ENCODE data around the gene CRB2. TPM values are rescaled to one million over a fixed set of nuclear protein-coding genes. Genes with fewer than 3 reads are reported as not detected.

The CRB2 gene
- total RNA-seq, 2 donors from 2014 or later = 1.6 to 3.5 TPM

DNA sequence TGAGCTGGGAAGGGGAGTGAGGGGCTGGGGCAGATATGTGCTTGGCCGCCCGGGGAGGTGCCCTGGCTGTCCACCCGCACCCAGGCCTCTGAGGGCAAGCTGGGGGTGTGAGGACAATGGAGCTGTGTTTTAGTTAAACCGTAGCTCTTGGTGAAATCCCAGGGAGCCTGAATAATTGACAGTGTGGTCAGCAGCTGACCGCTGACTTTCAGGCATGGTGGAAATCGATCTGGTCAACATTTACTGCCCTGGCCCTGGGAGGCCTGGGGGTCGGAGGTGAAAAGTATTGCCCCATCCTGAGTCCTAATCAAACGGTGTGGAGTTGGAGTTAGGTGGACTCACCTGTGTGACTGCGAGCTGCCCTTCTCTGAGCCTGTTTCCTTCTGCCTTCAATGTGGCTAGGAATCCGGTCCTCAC lies 31.2 kb upstream of the CRB2 start:
- Histone ChIP-seq H3K4me3 (no peak overlapping the region), H3K27me3 (no peaks in the 10 kb centered on the region), H3K27ac (no peak overlapping the region), H3K4me1 (peaks cover 0 to 20% of the 10 kb centered on the region in 2 donors), H3K9me3 (no peaks in the 10 kb centered on the region), H3K36me3 (no peaks in the 10 kb centered on the region)
- DNase-seq (ENCODE audit: low spot score) = no peak
- TF ChIP-seq, protein P1, sequence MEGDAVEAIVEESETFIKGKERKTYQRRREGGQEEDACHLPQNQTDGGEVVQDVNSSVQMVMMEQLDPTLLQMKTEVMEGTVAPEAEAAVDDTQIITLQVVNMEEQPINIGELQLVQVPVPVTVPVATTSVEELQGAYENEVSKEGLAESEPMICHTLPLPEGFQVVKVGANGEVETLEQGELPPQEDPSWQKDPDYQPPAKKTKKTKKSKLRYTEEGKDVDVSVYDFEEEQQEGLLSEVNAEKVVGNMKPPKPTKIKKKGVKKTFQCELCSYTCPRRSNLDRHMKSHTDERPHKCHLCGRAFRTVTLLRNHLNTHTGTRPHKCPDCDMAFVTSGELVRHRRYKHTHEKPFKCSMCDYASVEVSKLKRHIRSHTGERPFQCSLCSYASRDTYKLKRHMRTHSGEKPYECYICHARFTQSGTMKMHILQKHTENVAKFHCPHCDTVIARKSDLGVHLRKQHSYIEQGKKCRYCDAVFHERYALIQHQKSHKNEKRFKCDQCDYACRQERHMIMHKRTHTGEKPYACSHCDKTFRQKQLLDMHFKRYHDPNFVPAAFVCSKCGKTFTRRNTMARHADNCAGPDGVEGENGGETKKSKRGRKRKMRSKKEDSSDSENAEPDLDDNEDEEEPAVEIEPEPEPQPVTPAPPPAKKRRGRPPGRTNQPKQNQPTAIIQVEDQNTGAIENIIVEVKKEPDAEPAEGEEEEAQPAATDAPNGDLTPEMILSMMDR (IDR thresholded peaks at IDR 0.05) = no peak

DNA sequence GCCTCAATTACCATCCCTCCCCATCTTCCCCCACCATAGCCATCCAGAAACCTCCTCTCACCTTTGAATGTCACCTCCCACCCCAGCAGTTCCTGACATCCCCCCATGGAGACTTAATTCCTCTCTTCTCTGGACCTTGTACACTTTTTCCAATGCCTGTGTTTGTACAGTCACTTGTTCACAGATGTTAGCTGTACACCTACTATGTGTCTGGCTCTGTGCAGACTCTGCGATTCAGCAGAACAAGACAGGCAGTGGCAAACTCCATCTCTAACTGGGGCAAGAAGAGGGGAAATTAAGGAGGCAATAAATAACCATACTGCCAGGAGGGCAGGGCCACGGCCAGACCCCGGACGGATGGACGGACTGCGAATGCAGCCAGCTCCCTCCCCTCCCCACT lies 29.8 kb upstream of the CRB2 start:
- no peaks in the 10 kb centered on the region for H3K27me3 ChIP-seq
- DNase-seq (ENCODE audit: low spot score) = no peak
- H3K27ac ChIP-seq = no peak overlapping the region
- peaks cover 0 to 20% of the 10 kb centered on the region in 2 donors for H3K4me1 ChIP-seq
- TF ChIP-seq, protein P1 (IDR thresholded peaks at IDR 0.05) = no peak
- H3K9me3 ChIP-seq = no peaks in the 10 kb centered on the region
- peak overlapping the region in 1 of 2 donors; percentile 21 for H3K4me3 ChIP-seq
- no peaks in the 10 kb centered on the region for H3K36me3 ChIP-seq

DNA sequence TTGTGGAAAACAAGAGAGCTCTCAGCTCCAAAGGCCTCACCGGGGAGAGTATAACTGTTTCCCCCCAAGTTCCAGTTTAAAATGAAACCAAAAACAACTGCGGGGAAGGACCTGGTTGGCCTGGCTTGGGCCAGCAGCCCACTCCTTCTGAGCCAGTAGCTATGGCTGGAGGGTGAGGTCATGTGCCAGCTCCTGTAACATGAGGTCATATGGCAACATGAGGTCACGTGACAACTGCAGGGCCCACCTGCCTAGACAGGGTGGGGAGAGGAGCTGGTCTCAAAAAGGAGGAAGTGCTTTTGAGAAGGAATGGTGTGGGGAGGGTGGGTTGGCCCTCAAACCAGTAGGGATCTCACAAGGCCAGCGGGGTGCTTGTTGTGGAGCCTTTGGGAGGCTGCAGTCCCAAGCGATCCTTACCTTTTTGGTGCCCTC lies 29.3 kb upstream of the CRB2 start:
- TF ChIP-seq, protein P1 (IDR thresholded peaks at IDR 0.05) = no peak
- Histone ChIP-seq H3K27me3 (no peaks in the 10 kb centered on the region), H3K4me3 (peak overlapping the region in 1 of 2 donors; percentile 21), H3K27ac (no peak overlapping the region), H3K4me1 (peaks cover 0 to 20% of the 10 kb centered on the region in 2 donors), H3K36me3 (no peaks in the 10 kb centered on the region), H3K9me3 (no peaks in the 10 kb centered on the region)
- no peak for DNase-seq (ENCODE audit: low spot score)

DNA sequence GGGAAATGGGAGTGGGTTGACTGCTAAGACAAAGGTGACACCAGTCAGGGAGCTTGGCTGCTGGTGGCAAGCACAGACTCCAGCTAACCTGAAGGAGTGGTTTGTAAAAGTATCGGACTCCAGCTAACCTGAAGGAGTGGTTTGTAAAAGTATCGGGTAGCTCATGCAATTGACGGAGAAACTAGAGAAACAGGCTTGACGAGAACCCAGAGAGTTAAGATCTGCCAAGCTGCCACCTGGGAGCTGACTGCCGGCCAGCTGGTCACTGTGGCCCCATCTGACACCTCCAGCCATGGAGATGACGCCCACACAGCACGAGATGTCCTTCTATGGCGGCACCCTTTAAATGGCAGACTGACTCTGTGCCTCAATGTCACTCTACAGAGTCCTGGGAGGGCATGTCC lies 28.3 kb upstream of the CRB2 start:
- Histone ChIP-seq H3K9me3 (no peaks in the 10 kb centered on the region), H3K4me3 (no peak overlapping the region), H3K27ac (no peak overlapping the region), H3K36me3 (no peaks in the 10 kb centered on the region), H3K4me1 (peaks cover 0 to 13% of the 10 kb centered on the region in 2 donors), H3K27me3 (no peaks in the 10 kb centered on the region)
- DNase-seq (ENCODE audit: low spot score) = no peak
- TF ChIP-seq, protein P1 (IDR thresholded peaks at IDR 0.05) = no peak

DNA sequence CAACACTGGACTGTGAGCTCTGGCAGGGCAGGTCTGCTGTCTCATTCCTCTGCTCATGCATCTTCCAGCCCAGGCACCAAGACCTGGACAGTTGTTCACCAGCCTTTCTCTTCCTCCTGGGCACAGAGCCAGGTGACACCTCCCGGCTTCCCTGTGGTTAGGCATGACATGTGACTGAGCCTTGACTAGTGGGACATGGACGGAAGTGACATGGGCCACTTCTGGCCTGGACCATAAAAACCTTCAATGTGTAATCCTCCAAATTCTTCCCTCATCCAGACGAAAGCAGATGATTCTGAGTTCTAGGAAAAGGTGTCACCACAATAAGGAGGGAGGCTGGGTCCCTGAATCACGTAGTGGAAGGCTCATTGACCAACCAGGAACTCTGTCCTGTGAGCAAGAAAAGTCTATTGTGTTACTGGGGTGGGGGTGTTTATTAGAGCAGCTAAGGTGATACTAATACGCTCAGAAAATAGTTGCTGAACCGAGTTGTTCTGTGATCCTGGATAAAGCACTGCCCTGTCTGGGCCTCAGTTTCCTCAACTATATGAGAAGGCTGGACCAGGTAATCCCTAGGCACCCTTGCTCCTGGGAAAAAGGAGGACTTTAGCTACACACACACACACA lies 26.6 kb upstream of the CRB2 start:
- H3K4me1 ChIP-seq = no peaks in the 10 kb centered on the region
- no peak for DNase-seq (ENCODE audit: low spot score)
- H3K27ac ChIP-seq = no peak overlapping the region
- no peaks in the 10 kb centered on the region for H3K9me3 ChIP-seq
- no peaks in the 10 kb centered on the region for H3K27me3 ChIP-seq
- TF ChIP-seq, protein P1 (IDR thresholded peaks at IDR 0.05) = no peak
- H3K4me3 ChIP-seq = no peak overlapping the region
- no peaks in the 10 kb centered on the region for H3K36me3 ChIP-seq

Measured in right atrium auricular region (tissue), 2 donors.